Tibial nerve (tissue), 4 donors: ENCODE data around the gene SLCO4C1. TPM values are rescaled to one million over a fixed set of nuclear protein-coding genes. Genes with fewer than 3 reads are reported as not detected.

ENCODE experiments used
- DNase-seq, 2 donors: peaks; one replicate each; pipeline ENCODE4 v3.0.0-alpha.2; 2019; ENCODE audit warnings: low spot score in 2 of 2
- H3K27ac ChIP-seq, 4 donors: fragments of 200-600 bp; sonication (generic) in 3 of 4; one replicate each; pipeline ENCODE4 v1.5.1; 2017 to 2019; ENCODE audit warnings: mild to moderate bottlenecking in 1 of 4
- H3K27me3 ChIP-seq, 2 donors: fragments of 200-600 bp; sonication (generic) in 1 of 2; one replicate each; pipeline versions ENCODE4 v1.5.1 to v1.6.0; 2017 to 2019
- H3K36me3 ChIP-seq, 3 donors: fragments of 200-600 bp; sonication (generic); one replicate each; pipeline ENCODE4 v1.5.1; 2018 to 2019
- H3K4me1 ChIP-seq, 4 donors: fragments of 200-600 bp; sonication (generic) in 3 of 4; one replicate each; pipeline ENCODE4 v1.5.1; 2017 to 2019
- H3K4me3 ChIP-seq, 4 donors: fragments of 200-600 bp; sonication (generic) in 3 of 4; one replicate each; pipeline ENCODE4 v1.5.1; 2017 to 2019; ENCODE audit warnings: mild to moderate bottlenecking in 1 of 4, moderate library complexity in 1 of 4
- H3K9me3 ChIP-seq, 4 donors: fragments of 200-600 bp; sonication (generic) in 3 of 4; one replicate each; pipeline ENCODE4 v1.5.1; 2017 to 2019
- CTCF ChIP-seq, 5 experiments: fragments of 200-600 bp in 3 of 5; fragments of 450-650 bp in 2 of 5; sonication (generic) in 3 of 5; IDR thresholded peaks; one replicate each; pipeline ENCODE4 v1.5.1; 2016 to 2019; ENCODE audit warnings: antibody characterized with exemption in 5 of 5, mild to moderate bottlenecking in 3 of 5, moderate library complexity in 2 of 5
- EP300 ChIP-seq, 2 donors: sonication (generic); formaldehyde crosslinking; IDR thresholded peaks; one replicate each; pipeline ENCODE4 v1.6.1; 2017; ENCODE audit warnings: antibody characterized with exemption in 2 of 2, mild to moderate bottlenecking in 1 of 2
- POLR2A ChIP-seq, 2 donors: fragments of 450-650 bp; IDR thresholded peaks; one replicate each; pipeline ENCODE4 v1.6.1; 2017; ENCODE audit warnings: antibody characterized with exemption in 2 of 2, mild to moderate bottlenecking in 2 of 2, moderate library complexity in 2 of 2
- WGBS, 2 donors: methylation state at CpG; one replicate each; pipeline ENCODE4 v1.1.5; 2018; 5-methylcytosine and 5-hydroxymethylcytosine counted together
- total RNA-seq, 4 donors: library from RNA; depleted of rRNA; stranded (reverse); fragments of >200 nt; gene quantifications; one replicate each; pipeline ENCODE4 v1.1.0, GENCODE V29; 2016

Gene SLCO4C1
- total RNA-seq, 4 donors from 2014 or later = not detected

GRCh38 chr5:102223542-102224477, 72.3 kb downstream of the SLCO4C1 start:
- H3K27ac ChIP-seq = no peak overlapping the region
- H3K27me3 ChIP-seq = no peaks in the 10 kb centered on the region
- TF ChIP-seq POLR2A (IDR thresholded peaks at IDR 0.05) (no peak), CTCF (IDR thresholded peaks at IDR 0.05) (peak in 1 of 5 experiments; percentile 51)
- WGBS, 2 donors = 82 to 83% methylated on average over 6 of the region's 6 CpGs
- H3K36me3 ChIP-seq = no peaks in the 10 kb centered on the region
- no peak overlapping the region for H3K4me3 ChIP-seq
- peaks cover 0 to 25% (median 0%) of the 10 kb centered on the region in 4 donors for H3K9me3 ChIP-seq
- H3K4me1 ChIP-seq = no peaks in the 10 kb centered on the region
- DNase-seq = no peak

- TF ChIP-seq EP300 (IDR thresholded peaks at IDR 0.05) = no peak
- TF ChIP-seq CTCF (IDR thresholded peaks at IDR 0.05) = no peak
- no peak for TF ChIP-seq POLR2A (IDR thresholded peaks at IDR 0.05)
- H3K4me1 ChIP-seq = no peaks in the 10 kb centered on the region
- no peak for DNase-seq
- peaks cover 0 to 25% (median 0%) of the 10 kb centered on the region in 4 donors for H3K9me3 ChIP-seq
- H3K27ac ChIP-seq = no peak overlapping the region
- H3K36me3 ChIP-seq = no peaks in the 10 kb centered on the region
- H3K27me3 ChIP-seq = no peaks in the 10 kb centered on the region
- H3K4me3 ChIP-seq = no peak overlapping the region
These were observed 73.3 kb downstream of the SLCO4C1 start for GRCh38 chr5:102222772-102223171.

GRCh38 chr5:102221949-102222348, 74.1 kb downstream of the SLCO4C1 start:
- peaks cover 0 to 25% (median 0%) of the 10 kb centered on the region in 4 donors for H3K9me3 ChIP-seq
- no peaks in the 10 kb centered on the region for H3K36me3 ChIP-seq
- no peak overlapping the region for H3K4me3 ChIP-seq
- WGBS, 2 donors = 79 to 90% methylated on average over 1 of the region's 1 CpG
- no peaks in the 10 kb centered on the region for H3K27me3 ChIP-seq
- DNase-seq = no peak
- H3K4me1 ChIP-seq = no peaks in the 10 kb centered on the region
- no peak overlapping the region for H3K27ac ChIP-seq
- TF ChIP-seq POLR2A (IDR thresholded peaks at IDR 0.05) (no peak), CTCF (IDR thresholded peaks at IDR 0.05) (no peak), EP300 (IDR thresholded peaks at IDR 0.05) (no peak)

- peaks cover 0 to 13% (median 0%) of the 10 kb centered on the region in 4 donors for H3K9me3 ChIP-seq
- no peaks in the 10 kb centered on the region for H3K27me3 ChIP-seq
- H3K27ac ChIP-seq = no peak overlapping the region
- TF ChIP-seq EP300 (IDR thresholded peaks at IDR 0.05) = no peak
- DNase-seq = no peak
- no peak overlapping the region for H3K4me3 ChIP-seq
- 77 to 86% methylated on average over 1 of the region's 1 CpG for WGBS, 2 donors
- no peaks in the 10 kb centered on the region for H3K4me1 ChIP-seq
- no peaks in the 10 kb centered on the region for H3K36me3 ChIP-seq
These were observed 77.9 kb downstream of the SLCO4C1 start for GRCh38 chr5:102218159-102218558.

- Histone ChIP-seq H3K9me3 (peaks cover 0 to 7% (median 0%) of the 10 kb centered on the region in 4 donors), H3K4me3 (no peak overlapping the region), H3K36me3 (no peaks in the 10 kb centered on the region), H3K27ac (no peak overlapping the region), H3K27me3 (no peaks in the 10 kb centered on the region), H3K4me1 (no peaks in the 10 kb centered on the region)
- DNase-seq = no peak
- 22 to 33% methylated on average over 4 of the region's 4 CpGs for WGBS, 2 donors
- TF ChIP-seq POLR2A (IDR thresholded peaks at IDR 0.05) = no peak
- TF ChIP-seq CTCF (IDR thresholded peaks at IDR 0.05) = no peak
- TF ChIP-seq EP300 (IDR thresholded peaks at IDR 0.05) = no peak
These were observed 79.4 kb downstream of the SLCO4C1 start for GRCh38 chr5:102216678-102217077.
